Keratinocyte (primary cell): Measurements from ENCODE around the gene TFIP11. TPM values are rescaled to one million over a fixed set of nuclear protein-coding genes. Genes with fewer than 3 reads are reported as not detected.

Experiments
- DNase-seq: peaks from one replicate; pipeline ENCODE4 v3.0.0-alpha.2; 2011; ENCODE audit warnings: low read depth, missing footprints, low spot score
- FAIRE-seq: peaks from 2 replicates; lab custom pipeline; 2011; peaks lifted over from hg19 to GRCh38; lab: Jason Lieb, UNC
- H2AFZ ChIP-seq: 2 replicates; pipeline ENCODE4 v1.6.0; 2012; ENCODE audit warnings: low read length, control low read depth, inconsistent platforms; ENCODE audit not compliant: control insufficient read depth
- H3K27ac ChIP-seq: 2 replicates; pipeline ENCODE4 v1.5.1; 2011; ENCODE audit warnings: low read length; ENCODE audit not compliant: control insufficient read depth, insufficient read depth
- H3K27me3 ChIP-seq: 3 replicates; pipeline ENCODE4 v1.6.0; 2011; ENCODE audit warnings: low read length; ENCODE audit not compliant: control insufficient read depth, insufficient read depth; ENCODE audit errors: extremely low read depth
- H3K36me3 ChIP-seq, 2 experiments: 2 replicates in 1 of 2; 3 replicates in 1 of 2; pipeline ENCODE4 v1.5.1; 2011; ENCODE audit warnings: low read length in 2 of 2, mild to moderate bottlenecking in 1 of 2; ENCODE audit not compliant: control insufficient read depth in 2 of 2, insufficient read depth in 2 of 2; ENCODE audit errors: extremely low read depth in 1 of 2
- H3K4me1 ChIP-seq: 3 replicates; pipeline ENCODE4 v1.5.1; 2011; ENCODE audit warnings: low read length; ENCODE audit not compliant: control insufficient read depth, insufficient read depth; ENCODE audit errors: extremely low read depth
- H3K4me2 ChIP-seq: 3 replicates; pipeline ENCODE4 v1.6.0; 2011; ENCODE audit warnings: low read depth, low read length; ENCODE audit not compliant: control insufficient read depth, insufficient read depth; ENCODE audit errors: extremely low read depth
- H3K4me3 ChIP-seq, 3 experiments: fragments of 200-600 bp in 1 of 3; sonication (generic) in 1 of 3; 2 replicates in 2 of 3; 3 replicates in 1 of 3; pipeline ENCODE4 v1.5.1; 2011 to 2016; ENCODE audit warnings: low read length in 3 of 3, mild to moderate bottlenecking in 3 of 3, control low read depth in 2 of 3, inconsistent platforms in 1 of 3, low read depth in 1 of 3, mixed read lengths in 1 of 3, mixed run types in 1 of 3, moderate library complexity in 1 of 3; ENCODE audit not compliant: control insufficient read depth in 2 of 3, insufficient read depth in 2 of 3; ENCODE audit errors: extremely low read depth in 1 of 3
- H3K79me2 ChIP-seq: 2 replicates; pipeline ENCODE4 v1.6.0; 2012; ENCODE audit warnings: low read length; ENCODE audit not compliant: control insufficient read depth, insufficient read depth
- H3K9ac ChIP-seq: 3 replicates; pipeline ENCODE4 v1.6.0; 2011; ENCODE audit warnings: low read length; ENCODE audit not compliant: control insufficient read depth, insufficient read depth; ENCODE audit errors: extremely low read depth
- H3K9me1 ChIP-seq: 3 replicates; pipeline ENCODE4 v1.6.0; 2011; ENCODE audit warnings: low read length; ENCODE audit not compliant: control insufficient read depth, insufficient read depth; ENCODE audit errors: extremely low read depth
- H3K9me3 ChIP-seq: 2 replicates; pipeline ENCODE4 v1.5.1; 2012; ENCODE audit warnings: low read depth, low read length; ENCODE audit not compliant: control insufficient read depth
- H4K20me1 ChIP-seq: 3 replicates; pipeline ENCODE4 v1.6.0; 2011; ENCODE audit warnings: low read length; ENCODE audit not compliant: control insufficient read depth, insufficient read depth; ENCODE audit errors: extremely low read depth
- EZH2 ChIP-seq: IDR thresholded peaks from one replicate; pipeline ENCODE4 v1.6.1; 2012; ENCODE audit warnings: inconsistent platforms, mild to moderate bottlenecking, low read length, moderate library complexity
- dilution Hi-C: fragments of 300-500 bp; cut with MboI; formaldehyde crosslinking; loops from one replicate; pipeline ENCODE4 v1.7.0; 2020; ENCODE audit warnings: low sequenced_read_pairs; ENCODE audit not compliant: extremely low pct_ligation_motif_present
- polyA minus RNA-seq, 3 experiments: library from RNA; depleted of rRNA, polyadenylated mRNA; stranded (reverse); fragments of >200 nt; gene quantifications; 1 replicate in 1 of 3; 2 replicates in 1 of 3; 3 replicates in 1 of 3; pipeline ENCODE4 v1.2.3, GENCODE V29; 2011
- polyA plus RNA-seq, 5 experiments: library from polyadenylated mRNA; depleted of rRNA in 3 of 5; stranded (reverse) in 3 of 5; stranded (forward) in 1 of 5; unstranded in 1 of 5; fragments of >200 nt; gene quantifications; 1 replicate in 1 of 5; 2 replicates in 3 of 5; 3 replicates in 1 of 5; pipeline versions ENCODE4 v1.2.1 to v1.2.3, GENCODE V29; 2011 to 2012; ENCODE audit warnings: missing spikeins in 2 of 5, low read depth in 1 of 5, low replicate concordance in 1 of 5
- TF ChIP-seq, protein P1 (sequence below), 3 experiments: IDR thresholded peaks in 1 of 3; conservative IDR thresholded peaks in 1 of 3; optimal IDR thresholded peaks in 1 of 3; 2 replicates in 2 of 3; 3 replicates in 1 of 3; pipeline versions ENCODE3 to v1.5.1; 2011; ENCODE audit warnings: low read length in 3 of 3, mild to moderate bottlenecking in 3 of 3, moderate library complexity in 2 of 3, control low read depth in 1 of 3, inconsistent platforms in 1 of 3; ENCODE audit not compliant: insufficient read depth in 2 of 3; ENCODE audit errors: extremely low read depth in 1 of 3

The TFIP11 gene
- polyA plus RNA-seq (25.7 to 30.3 TPM (median 28.6 TPM) in 3 replicates), polyA minus RNA-seq (33.6 to 59.6 TPM (median 36.2 TPM) in 3 replicates)
- polyA plus RNA-seq (2011; ENCODE audit: low read depth): 26.2 TPM
- polyA plus RNA-seq (2011; cell fraction: cytosol; rRNA removed): 18.3 and 19.1 TPM in 2 replicates
- 40.4 and 47.8 TPM in 2 replicates for polyA plus RNA-seq (2011; cell fraction: nucleus; rRNA removed)
- polyA plus RNA-seq (2012; ENCODE audit: low replicate concordance): 18.9 and 25.1 TPM in 2 replicates
- 39.5 TPM for polyA minus RNA-seq (2011; cell fraction: cytosol; rRNA and poly(A)+ RNA removed)
- 23.4 and 26.6 TPM in 2 replicates for polyA minus RNA-seq (2011; cell fraction: nucleus; rRNA and poly(A)+ RNA removed)

DNA sequence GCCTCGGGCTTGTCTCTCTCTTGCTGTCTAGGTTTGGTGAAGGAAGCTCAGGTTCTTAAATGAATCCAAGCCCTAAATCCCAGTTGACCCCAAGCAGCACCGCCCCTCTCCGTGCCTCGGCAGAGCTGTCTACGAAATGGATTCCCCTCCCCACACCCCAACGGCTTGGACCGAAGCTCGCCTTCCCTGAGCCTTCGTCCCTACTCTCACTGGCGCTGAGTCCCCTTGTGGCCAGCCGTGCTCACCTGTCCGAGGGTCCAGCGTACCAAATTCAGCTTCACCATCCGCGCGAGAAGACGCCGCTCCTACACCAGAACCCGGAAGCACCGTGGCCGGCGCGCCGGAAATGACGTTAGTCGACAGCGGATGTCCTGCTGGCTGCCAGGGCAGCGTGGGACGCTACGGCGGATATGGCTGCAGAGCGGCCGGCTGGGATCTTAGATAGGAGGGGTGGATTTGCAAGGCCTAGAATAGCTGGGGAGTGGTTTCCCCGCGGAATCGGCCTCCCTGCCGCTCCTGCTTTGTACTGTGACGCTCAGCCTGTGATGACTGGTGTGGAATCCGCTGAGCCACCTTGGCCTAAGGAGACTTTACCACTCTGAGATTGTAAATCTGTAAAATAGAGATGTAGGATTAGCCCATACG, at the start of gene TFIP11:
Gene TFIP11 (minus strand): TSS at position 325 of the 645 bp plus-strand sequence. CDS start 2,201 bp downstream, outside the sequence.
- FAIRE-seq: peak; percentile 32
- Histone ChIP-seq H3K4me1 (peaks cover 20% of the 10 kb centered on the region), H3K9me3 (no peaks in the 10 kb centered on the region), H3K9ac (peak within 1 kb of the TSS; percentile 89), H3K9me1 (no peaks in the 10 kb centered on the region), H3K27ac (peak within 1 kb of the TSS; percentile 80), H2AFZ (peak within 1 kb of the TSS; percentile 99), H3K36me3 (peaks cover 14 to 18% of the 10 kb centered on the region in 2 experiments), H3K27me3 (no peaks in the 10 kb centered on the region), H3K4me3 (peak within 1 kb of the TSS; percentile 88 to 98 (median 94)), H3K79me2 (peaks cover 31% of the 10 kb centered on the region), H4K20me1 (no peaks in the 10 kb centered on the region), H3K4me2 (peak within 1 kb of the TSS; percentile 96)
- peak; percentile 26 for DNase-seq
- TF ChIP-seq EZH2: no peak
- TF ChIP-seq, protein P1, sequence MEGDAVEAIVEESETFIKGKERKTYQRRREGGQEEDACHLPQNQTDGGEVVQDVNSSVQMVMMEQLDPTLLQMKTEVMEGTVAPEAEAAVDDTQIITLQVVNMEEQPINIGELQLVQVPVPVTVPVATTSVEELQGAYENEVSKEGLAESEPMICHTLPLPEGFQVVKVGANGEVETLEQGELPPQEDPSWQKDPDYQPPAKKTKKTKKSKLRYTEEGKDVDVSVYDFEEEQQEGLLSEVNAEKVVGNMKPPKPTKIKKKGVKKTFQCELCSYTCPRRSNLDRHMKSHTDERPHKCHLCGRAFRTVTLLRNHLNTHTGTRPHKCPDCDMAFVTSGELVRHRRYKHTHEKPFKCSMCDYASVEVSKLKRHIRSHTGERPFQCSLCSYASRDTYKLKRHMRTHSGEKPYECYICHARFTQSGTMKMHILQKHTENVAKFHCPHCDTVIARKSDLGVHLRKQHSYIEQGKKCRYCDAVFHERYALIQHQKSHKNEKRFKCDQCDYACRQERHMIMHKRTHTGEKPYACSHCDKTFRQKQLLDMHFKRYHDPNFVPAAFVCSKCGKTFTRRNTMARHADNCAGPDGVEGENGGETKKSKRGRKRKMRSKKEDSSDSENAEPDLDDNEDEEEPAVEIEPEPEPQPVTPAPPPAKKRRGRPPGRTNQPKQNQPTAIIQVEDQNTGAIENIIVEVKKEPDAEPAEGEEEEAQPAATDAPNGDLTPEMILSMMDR (optimal IDR thresholded peaks at IDR 0.05 in 1 of 3, IDR thresholded peaks at IDR 0.05 in 1 of 3, conservative IDR thresholded peaks at IDR 0.05 in 1 of 3; ENCODE audit: extremely low read depth in 1 of 3, insufficient read depth in 2 of 3, low read length in 3 of 3): no peak
- dilution Hi-C loops: no loop called here

DNA sequence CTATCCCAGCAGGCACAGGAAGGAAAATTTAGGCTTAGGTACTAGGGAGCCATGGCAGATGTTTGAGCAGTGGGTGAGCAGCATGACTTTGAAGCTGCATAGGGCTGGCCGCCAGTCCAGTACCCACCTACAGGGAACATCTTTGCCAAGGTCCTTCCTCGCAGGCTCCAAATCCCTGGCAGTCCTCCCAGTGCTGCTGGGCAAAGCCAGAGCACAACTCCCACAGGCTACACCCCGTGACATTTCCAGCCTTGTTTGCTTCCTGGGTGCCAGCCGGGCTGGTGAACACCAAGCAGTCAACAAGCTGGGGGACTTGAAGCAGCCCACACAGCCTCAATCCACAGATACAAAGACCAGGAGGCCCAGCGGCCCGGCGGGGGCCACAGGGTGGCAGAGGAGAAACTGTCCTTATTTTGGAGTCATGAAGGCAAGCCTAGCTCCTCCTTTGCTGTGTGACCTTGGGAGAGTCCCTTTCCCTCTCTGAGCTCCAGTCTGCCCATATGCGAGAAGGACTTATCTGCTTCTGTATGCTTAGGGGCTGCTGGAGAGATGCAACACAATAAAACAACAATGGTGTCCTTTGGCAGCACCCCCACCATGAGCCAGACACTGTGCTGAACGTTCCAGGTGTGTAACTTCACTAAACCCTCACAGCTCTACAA, 49.6 kb upstream of the TFIP11 start:
- Histone ChIP-seq H3K36me3 (peaks cover 1 to 7% of the 10 kb centered on the region in 2 experiments), H3K27ac (no peak overlapping the region), H3K79me2 (peaks cover 31% of the 10 kb centered on the region), H3K9me1 (no peaks in the 10 kb centered on the region), H3K4me1 (peaks cover 3% of the 10 kb centered on the region), H4K20me1 (peaks cover 2% of the 10 kb centered on the region), H2AFZ (no peak overlapping the region), H3K4me2 (no peak overlapping the region), H3K9me3 (no peaks in the 10 kb centered on the region), H3K27me3 (no peaks in the 10 kb centered on the region), H3K9ac (no peak overlapping the region), H3K4me3 (no peak overlapping the region)
- FAIRE-seq (no peak), DNase-seq (no peak)
- no peak for TF ChIP-seq EZH2
- TF ChIP-seq, protein P1 (optimal IDR thresholded peaks at IDR 0.05 in 1 of 3, IDR thresholded peaks at IDR 0.05 in 1 of 3, conservative IDR thresholded peaks at IDR 0.05 in 1 of 3; ENCODE audit: extremely low read depth in 1 of 3, insufficient read depth in 2 of 3, low read length in 3 of 3): no peak
- dilution Hi-C loops: no loop called here
